ENCODE measurements around the gene SLC31A2.
A peak's percentile ranks its signal among the peaks of the same experiment; 100 is the strongest.

SLC31A2 gene

GRCh38 chr9:113151696-113152630 lies 1.2 kb downstream of the SLC31A2 start:
- DNase-seq: no peak

- no peak for DNase-seq
These were observed 1.9 kb downstream of the SLC31A2 start for GRCh38 chr9:113152699-113153098.

GRCh38 chr9:113153599-113153998 lies 2.8 kb downstream of the SLC31A2 start:
- DNase-seq: no peak

DNA sequence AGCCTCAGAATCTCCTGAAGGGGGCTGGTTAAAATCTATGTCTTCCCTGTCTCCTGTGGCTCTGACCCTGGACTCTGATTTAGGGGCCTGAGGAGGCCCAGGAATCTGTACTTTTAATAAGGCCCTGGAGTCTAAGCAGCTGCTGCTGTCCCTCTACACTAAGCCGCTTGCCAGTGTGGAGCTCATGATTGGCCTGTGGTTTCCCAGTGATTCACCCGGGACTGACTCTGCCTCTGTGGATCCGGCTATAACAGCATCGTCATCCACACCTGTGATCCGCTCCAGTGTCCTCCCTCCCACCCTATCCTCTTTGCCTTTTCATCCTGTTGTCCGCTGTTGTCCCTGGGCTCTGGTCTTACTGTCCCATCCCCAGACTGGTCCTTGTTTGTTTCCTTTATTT lies 3.7 kb downstream of the SLC31A2 start:
- DNase-seq: no peak

- DNase-seq: no peak
These were observed 4.1 kb downstream of the SLC31A2 start for GRCh38 chr9:113154946-113155345.

DNA sequence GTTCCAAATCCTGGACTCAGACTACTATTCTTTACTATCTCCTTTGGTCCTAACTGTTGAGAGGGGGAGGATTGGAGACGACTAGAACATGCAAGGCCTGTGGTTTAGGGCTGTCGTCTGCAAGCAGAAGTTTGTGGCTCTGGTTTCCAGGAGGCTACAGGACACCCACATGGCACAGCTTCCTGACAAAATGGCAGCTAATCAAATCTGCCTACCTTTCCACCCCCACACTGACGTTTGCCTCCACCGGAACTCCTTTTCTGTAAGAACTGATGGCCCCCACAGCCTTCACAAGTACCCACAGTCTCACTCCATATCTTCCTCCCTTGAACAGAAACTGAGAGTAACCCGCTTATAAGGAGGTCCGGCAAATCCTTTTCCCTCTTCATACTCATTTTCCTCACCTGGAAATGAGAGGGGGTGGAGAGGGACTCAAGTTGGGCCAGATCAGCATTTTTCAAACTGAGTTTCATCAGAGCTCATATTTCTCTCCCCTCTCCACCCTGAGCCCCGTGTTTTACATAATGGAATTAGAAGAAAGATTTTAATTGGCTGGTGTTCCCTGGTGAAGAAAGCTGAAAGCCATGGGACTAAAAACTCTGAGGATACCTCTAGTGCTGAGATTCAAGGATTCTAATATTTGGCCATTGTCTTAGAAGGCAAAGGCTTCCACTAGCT lies 5.2 kb downstream of the SLC31A2 start:
- DNase-seq: peak; percentile 11

DNA sequence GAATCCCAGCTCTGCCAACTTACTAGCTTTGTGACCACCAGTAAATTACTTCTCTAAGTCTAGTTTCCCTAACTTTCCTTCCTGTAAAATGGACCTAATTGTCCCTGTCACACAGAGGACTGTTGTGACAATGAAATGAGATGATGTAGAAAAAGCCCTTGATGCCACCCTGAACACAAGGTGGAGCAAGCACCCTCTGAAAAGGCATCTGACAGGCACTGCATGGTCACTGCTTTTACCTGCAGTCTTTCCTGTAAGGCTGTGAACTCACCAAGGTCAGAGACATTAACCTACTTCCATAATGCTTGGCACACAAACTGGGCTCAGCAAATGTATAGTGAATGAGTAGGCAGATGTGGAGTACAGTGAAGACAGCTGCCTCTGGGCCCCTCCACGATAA lies 6.1 kb downstream of the SLC31A2 start:
- DNase-seq: no peak

DNA sequence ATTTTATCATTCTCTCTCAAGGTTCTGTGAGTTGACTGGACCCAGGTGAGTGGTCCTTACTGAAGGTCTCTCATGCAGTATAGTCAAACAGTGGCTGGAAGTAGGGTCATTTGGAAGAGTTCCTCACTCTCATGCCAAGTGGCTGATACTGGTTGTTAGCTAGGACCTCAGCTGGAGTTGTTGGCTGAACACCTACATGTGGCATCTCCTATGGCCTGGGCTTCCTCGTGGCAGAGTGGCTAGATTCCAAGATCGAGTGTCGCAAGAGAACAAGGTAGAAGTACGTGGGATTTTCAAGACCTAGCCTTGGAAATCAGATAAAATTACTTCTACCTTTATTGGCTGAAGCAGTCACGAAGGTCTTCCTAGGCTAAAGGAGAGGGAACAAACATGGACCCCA lies 7.6 kb downstream of the SLC31A2 start:
- no peak for DNase-seq

DNA sequence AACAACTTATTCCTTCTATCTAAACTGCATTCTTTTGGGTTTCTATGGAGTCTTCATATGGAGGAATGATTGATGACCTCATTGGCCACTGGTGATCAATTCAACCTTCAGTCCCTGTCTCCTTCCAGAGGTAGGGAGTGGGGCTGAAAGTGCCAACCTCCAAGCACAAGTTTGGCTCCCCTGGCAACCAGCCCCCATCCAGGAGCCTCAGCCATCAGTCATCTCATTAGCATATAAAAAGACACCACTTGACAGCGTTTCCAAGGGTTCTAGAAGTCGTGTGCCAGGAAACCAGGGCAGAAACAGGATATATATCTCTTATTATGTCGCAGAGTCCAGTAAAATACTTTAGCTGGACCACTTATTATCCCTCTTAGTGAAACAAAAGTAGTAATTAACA lies 9.8 kb downstream of the SLC31A2 start:
- DNase-seq: no peak

GRCh38 chr9:113163001-113163400 lies 12.2 kb downstream of the SLC31A2 start:
- DNase-seq: no peak

DNA sequence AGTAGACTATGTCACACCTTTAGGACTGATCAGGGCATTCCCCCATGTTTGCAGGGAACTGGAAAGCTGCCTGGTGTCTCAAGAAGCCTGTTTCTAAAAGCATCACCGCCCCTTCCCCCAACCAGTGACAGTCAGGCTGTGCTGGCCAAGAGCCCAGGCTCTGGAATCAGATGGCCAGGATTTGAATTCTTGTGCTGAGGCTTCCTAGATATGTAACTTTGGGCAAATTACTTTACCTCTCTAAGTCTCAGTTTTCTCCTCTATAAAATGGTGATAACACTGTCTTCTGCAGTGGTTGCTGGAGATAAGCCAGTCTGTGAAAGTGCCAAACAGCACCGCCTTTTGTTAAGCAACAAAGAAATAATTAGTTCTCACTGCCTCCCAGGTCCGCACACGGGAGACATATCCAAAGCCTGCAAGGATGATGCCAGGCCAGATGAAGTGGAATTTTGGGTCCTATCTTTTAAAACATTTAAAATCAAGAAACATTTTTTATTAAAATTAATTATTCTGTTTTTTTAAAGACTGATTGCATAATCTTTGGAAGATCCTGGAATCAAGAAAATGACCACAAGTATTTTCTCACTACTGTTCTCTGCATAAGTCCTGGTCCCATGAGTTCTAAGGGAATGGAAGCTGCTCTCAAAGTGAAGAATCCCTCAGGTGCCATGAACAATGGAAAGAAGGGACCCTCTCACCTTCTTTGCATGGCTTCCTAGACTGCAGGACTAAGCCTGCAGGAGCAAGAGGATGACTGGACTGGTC lies 13.9 kb downstream of the SLC31A2 start:
- DNase-seq: no peak

DNA sequence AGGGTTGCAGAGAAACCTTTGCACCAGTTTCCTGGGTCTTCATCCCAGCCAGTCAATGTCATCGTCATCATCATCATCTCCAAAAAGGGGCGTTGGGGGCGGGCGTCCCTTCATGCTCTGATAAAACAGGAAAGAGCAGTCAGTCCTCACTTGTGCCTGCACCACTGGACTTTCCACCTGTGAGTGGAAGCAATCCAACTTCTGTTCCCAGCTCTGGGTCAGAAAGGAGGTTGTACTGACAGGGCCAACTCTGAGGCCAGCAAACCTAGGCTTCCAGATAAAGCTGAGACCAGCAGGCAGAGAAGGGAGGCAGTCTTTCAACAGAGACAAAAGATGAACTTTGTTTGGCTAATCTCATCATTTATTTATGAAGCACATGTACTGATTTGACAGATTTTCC lies 15.2 kb downstream of the SLC31A2 start:
- DNase-seq: no peak

- no peak for DNase-seq
These were observed 18.0 kb downstream of the SLC31A2 start for GRCh38 chr9:113168809-113169208.

GRCh38 chr9:113173341-113173740 lies 22.5 kb downstream of the SLC31A2 start:
- no peak for DNase-seq

GRCh38 chr9:113176803-113177202 lies 26.0 kb downstream of the SLC31A2 start:
- no peak for DNase-seq

GRCh38 chr9:113177251-113177650 lies 26.4 kb downstream of the SLC31A2 start:
- no peak for DNase-seq

DNA sequence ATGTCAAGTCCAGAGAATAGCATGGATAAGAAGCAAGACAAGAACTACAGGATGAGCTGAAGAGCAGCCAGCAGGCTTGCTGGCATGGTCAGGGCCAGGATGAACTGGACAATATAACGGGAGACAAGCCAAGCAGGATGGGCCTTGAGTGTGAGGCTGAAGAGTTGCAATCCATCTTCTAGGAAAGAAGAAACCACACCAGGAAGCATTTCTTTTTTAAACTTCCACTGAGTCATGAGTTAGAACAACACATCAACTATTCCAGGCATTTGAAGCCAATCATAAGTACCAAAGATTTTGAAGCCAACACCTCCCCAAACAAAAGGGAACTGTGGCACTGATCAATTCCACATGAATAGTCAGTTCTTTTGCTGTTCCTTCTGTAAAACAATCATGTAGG lies 27.3 kb downstream of the SLC31A2 start:
- no peak for DNase-seq

DNA sequence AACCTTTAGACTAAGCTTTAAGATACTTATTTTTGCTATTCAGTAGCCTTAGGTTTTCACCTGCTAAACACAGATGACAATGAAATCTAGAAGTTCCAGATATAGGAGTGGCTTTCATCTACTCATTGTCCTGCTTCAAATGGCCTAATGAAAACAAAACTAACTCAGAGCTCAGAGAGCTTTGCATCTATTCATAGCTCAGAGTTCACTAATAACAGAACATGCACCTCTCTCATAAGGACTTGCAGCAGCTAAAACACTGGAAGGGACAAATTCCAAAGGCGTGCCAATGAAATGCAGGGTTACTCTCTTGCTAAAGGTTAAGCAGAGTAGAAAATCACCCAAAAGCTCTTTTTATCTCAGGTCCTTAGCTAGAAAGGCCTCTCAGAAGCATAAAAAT lies 29.0 kb downstream of the SLC31A2 start:
- no peak for DNase-seq

DNA sequence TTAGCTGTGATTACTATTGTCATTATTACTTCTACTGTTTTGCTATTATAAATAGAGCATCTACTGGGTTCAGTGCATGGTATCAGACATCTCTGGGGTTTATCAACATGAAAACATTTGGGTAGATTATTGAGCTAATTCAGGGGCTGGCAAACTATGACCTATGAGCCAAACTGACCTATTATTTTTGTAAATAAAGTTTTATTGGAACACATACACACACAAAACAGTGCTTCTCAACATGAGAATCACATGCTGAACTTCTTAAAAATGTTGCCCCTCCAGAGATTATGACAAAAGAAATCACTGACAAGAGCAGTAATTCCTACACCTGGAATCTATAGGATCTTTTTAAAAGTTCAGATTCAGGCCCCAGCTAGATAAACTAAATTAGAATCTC lies 30.4 kb downstream of the SLC31A2 start:
- DNase-seq: no peak

- DNase-seq: no peak
These were observed 33.2 kb downstream of the SLC31A2 start for GRCh38 chr9:113183956-113184488.

- DNase-seq: no peak
These were observed 33.7 kb downstream of the SLC31A2 start for GRCh38 chr9:113184539-113184938.

DNA sequence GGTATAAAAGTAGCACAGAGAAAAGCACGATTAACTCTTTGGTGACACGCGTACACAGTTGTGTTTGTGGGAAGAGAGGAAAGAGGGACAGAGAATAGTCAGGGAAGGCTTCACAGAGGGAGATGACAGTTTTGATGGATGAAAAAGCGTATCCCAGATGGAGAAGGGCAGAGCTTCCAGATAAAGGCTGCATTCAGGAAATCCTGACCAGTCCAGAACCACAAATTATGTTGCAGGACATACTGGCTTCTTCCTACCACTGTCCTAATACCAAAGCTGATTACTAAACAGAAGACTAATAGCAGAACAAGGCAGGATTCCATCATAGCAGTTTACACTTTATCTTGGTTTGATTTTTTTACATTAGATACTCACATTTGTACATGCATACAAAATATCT lies 34.5 kb downstream of the SLC31A2 start:
- no peak for DNase-seq

DNA sequence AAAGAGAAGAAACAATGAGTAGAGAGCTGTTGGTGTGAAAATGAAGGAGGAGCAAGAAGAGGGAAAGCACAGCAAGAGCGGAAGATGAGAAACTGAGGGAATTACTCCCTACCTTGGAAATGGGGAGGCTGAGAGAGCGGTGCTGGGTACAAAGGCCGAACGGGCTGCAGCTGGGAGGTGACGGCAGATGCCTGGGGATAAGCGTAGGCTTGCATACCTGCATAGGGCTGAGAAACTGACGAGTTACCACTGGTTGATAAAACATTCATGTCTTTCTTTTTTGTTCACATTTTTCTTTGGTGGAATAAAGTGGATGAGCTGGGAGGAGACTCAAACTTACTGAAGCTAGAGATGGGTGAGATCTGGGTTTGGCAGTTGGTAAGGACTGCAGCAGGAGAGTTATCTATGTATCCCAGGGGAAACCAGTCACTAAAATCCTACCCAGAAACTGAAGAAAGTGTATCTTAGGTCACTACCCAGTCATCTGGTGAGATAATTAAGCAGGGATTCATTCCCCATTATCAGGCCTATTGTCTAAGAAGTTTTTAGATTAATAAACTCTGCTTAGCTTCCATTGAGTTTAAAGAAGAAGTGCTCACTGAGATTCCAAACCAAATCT lies 35.4 kb downstream of the SLC31A2 start:
- DNase-seq: no peak

All from stimulated activated CD4-positive, alpha-beta T cell treated with anti-CD3 and anti-CD28 coated beads, Interleukin-12 subunit alpha, Interleukin-12 subunit beta, amount 100 ng/mL, for 4 hours (primary cell).